Hepatocyte (in vitro differentiated cells): Measurements from ENCODE around the gene SLC9C2. TPM values are rescaled to one million over a fixed set of nuclear protein-coding genes. Genes with fewer than 3 reads are reported as not detected.
"Not testable (repeated sequence)": the region's sequence is repeated elsewhere in the genome, so short reads cannot be mapped to it uniquely, and the experiment has no call there.

Source experiments
- DNase-seq: peaks from one replicate; pipeline ENCODE4 v3.0.0-alpha.2; 2016; ENCODE audit warnings: low spot score
- H2AFZ ChIP-seq: fragments of 200-600 bp; sonication (generic); 2 replicates; pipeline ENCODE4 v1.6.0; 2016; ENCODE audit warnings: antibody characterized with exemption, mild to moderate bottlenecking
- H3K27ac ChIP-seq: fragments of 200-600 bp; sonication (generic); 2 replicates; pipeline ENCODE4 v1.5.1; 2016; ENCODE audit warnings: mild to moderate bottlenecking
- H3K27me3 ChIP-seq: fragments of 200-600 bp; sonication (generic); 2 replicates; pipeline ENCODE4 v1.6.1; 2016
- H3K36me3 ChIP-seq: fragments of 200-600 bp; sonication (generic); replicated peaks from 2 replicates; pipeline ENCODE4 v1.5.1; 2016; ENCODE audit warnings: low read depth; ENCODE audit not compliant: insufficient read depth
- H3K4me1 ChIP-seq: fragments of 200-600 bp; sonication (generic); 2 replicates; pipeline ENCODE4 v1.5.1; 2016; ENCODE audit warnings: mild to moderate bottlenecking, moderate library complexity; ENCODE audit not compliant: insufficient read depth
- H3K4me2 ChIP-seq: fragments of 200-600 bp; sonication (generic); 2 replicates; pipeline ENCODE4 v1.6.0; 2016
- H3K4me3 ChIP-seq: fragments of 200-600 bp; sonication (generic); 2 replicates; pipeline ENCODE4 v1.5.1; 2016; ENCODE audit warnings: mild to moderate bottlenecking
- H3K79me2 ChIP-seq: fragments of 200-600 bp; sonication (generic); 2 replicates; pipeline ENCODE4 v1.6.0; 2017; ENCODE audit warnings: mild to moderate bottlenecking
- H3K9me2 ChIP-seq: fragments of 200-600 bp; sonication (generic); replicated peaks from 2 replicates; pipeline ENCODE4 v1.6.0; 2017; ENCODE audit warnings: mild to moderate bottlenecking; ENCODE audit not compliant: insufficient read depth
- H3K9me3 ChIP-seq: fragments of 200-600 bp; sonication (generic); 2 replicates; pipeline ENCODE4 v1.5.1; 2016; ENCODE audit warnings: low read depth, mild to moderate bottlenecking
- H4K20me1 ChIP-seq: fragments of 200-600 bp; sonication (generic); 2 replicates; pipeline ENCODE4 v1.6.0; 2016; ENCODE audit warnings: mild to moderate bottlenecking; ENCODE audit not compliant: insufficient read depth, poor library complexity, severe bottlenecking
- CTCF ChIP-seq: fragments of 200-600 bp; sonication (generic); IDR thresholded peaks from 2 replicates; pipeline ENCODE4 v1.5.1; 2016; ENCODE audit warnings: antibody characterized with exemption, mild to moderate bottlenecking; ENCODE audit not compliant: poor library complexity
- EZH2 ChIP-seq: fragments of 200-600 bp; sonication (generic); IDR thresholded peaks from 2 replicates; pipeline ENCODE4 v1.6.1; 2016; ENCODE audit warnings: antibody characterized with exemption, mild to moderate bottlenecking, borderline replicate concordance
- EZH2phosphoT487 ChIP-seq: fragments of 200-600 bp; sonication (generic); IDR thresholded peaks from one replicate; pipeline ENCODE4 v1.6.1; 2018; ENCODE audit warnings: antibody characterized with exemption, mild to moderate bottlenecking, low read depth, moderate library complexity; ENCODE audit not compliant: unreplicated experiment, severe bottlenecking
- WGBS: methylation state at CpG from one replicate; pipeline ENCODE4 v1.1.6; 2016; ENCODE audit warnings: low lambda C conversion rate; ENCODE audit errors: missing lambda C conversion rate; 5-methylcytosine and 5-hydroxymethylcytosine counted together
- polyA plus RNA-seq: library from polyadenylated mRNA; unstranded; fragments of >200 nt; fragmentation: Nextera tagmentation; extraction: Ambion mirVana; gene quantifications from 2 replicates; pipeline ENCODE4 v1.2.1, GENCODE V29; 2016
- total RNA-seq: library from RNA; depleted of rRNA; stranded (reverse); fragments of >200 nt; gene quantifications from 2 replicates; pipeline ENCODE4 v1.2.3, GENCODE V29; 2014

The SLC9C2 gene
- total RNA-seq = 0.77 TPM in 1 of 2 replicates, not detected in the other
- polyA plus RNA-seq = 0.71 and 1.1 TPM in 2 replicates

- Histone ChIP-seq H2AFZ (peak within 1 kb of the TSS; percentile 65), H3K4me2 (peak within 1 kb of the TSS; percentile 69), H3K27me3 (no peaks in the 10 kb centered on the region), H3K79me2 (no peaks in the 10 kb centered on the region), H3K36me3 (no peaks in the 10 kb centered on the region), H3K27ac (peak within 1 kb of the TSS; percentile 82), H4K20me1 (no peaks in the 10 kb centered on the region), H3K9me3 (no peaks in the 10 kb centered on the region), H3K4me1 (no peaks in the 10 kb centered on the region), H3K9me2 (no peaks in the 10 kb centered on the region), H3K4me3 (peak within 1 kb of the TSS; percentile 5)
- DNase-seq = peak; percentile 50
- WGBS = 31% methylated on average over 5 of the region's 5 CpGs
- TF ChIP-seq EZH2phosphoT487 = no peak
- no peak for TF ChIP-seq CTCF
- no peak for TF ChIP-seq EZH2
Observed at GRCh38 chr1:173603056-173603591, at the start of gene SLC9C2. Gene SLC9C2 (minus strand): TSS chr1:173603072. CDS start chr1:173601776, 1,296 bp downstream.

- Histone ChIP-seq H3K4me2 (no peak overlapping the region), H3K4me3 (no peak overlapping the region), H3K9me2 (no peaks in the 10 kb centered on the region), H4K20me1 (no peaks in the 10 kb centered on the region), H3K36me3 (no peaks in the 10 kb centered on the region), H3K79me2 (peaks cover 13% of the 10 kb centered on the region), H3K27ac (no peak overlapping the region), H3K27me3 (no peaks in the 10 kb centered on the region), H3K9me3 (no peaks in the 10 kb centered on the region), H2AFZ (no peak overlapping the region), H3K4me1 (no peaks in the 10 kb centered on the region)
- no peak for DNase-seq
- TF ChIP-seq EZH2 = no peak
- no peak for TF ChIP-seq CTCF
- no peak for TF ChIP-seq EZH2phosphoT487
Observed at GRCh38 chr1:173648880-173649605, 46.2 kb upstream of the SLC9C2 start.

GRCh38 chr1:173646656-173647055, 43.8 kb upstream of the SLC9C2 start:
- TF ChIP-seq EZH2 = no peak
- TF ChIP-seq CTCF = no peak
- no peak for TF ChIP-seq EZH2phosphoT487
- no peak overlapping the region for H3K27ac ChIP-seq
- H3K4me3 ChIP-seq = no peak overlapping the region
- H3K27me3 ChIP-seq = no peaks in the 10 kb centered on the region
- H3K4me2 ChIP-seq = no peak overlapping the region
- 50% methylated on average over 3 of the region's 3 CpGs for WGBS
- no peaks in the 10 kb centered on the region for H3K9me3 ChIP-seq
- no peaks in the 10 kb centered on the region for H3K4me1 ChIP-seq
- peaks cover 13% of the 10 kb centered on the region for H3K79me2 ChIP-seq
- H4K20me1 ChIP-seq = no peaks in the 10 kb centered on the region
- no peak overlapping the region for H2AFZ ChIP-seq
- H3K9me2 ChIP-seq = no peaks in the 10 kb centered on the region
- H3K36me3 ChIP-seq = no peaks in the 10 kb centered on the region
- DNase-seq = no peak

- not testable (repeated sequence) for H2AFZ ChIP-seq, H3K4me1 ChIP-seq, H3K4me3 ChIP-seq, H3K27me3 ChIP-seq, H4K20me1 ChIP-seq, H3K36me3 ChIP-seq, H3K9me2 ChIP-seq, H3K9me3 ChIP-seq
- DNase-seq = peak; percentile 13
- Histone ChIP-seq H3K4me2 (peak overlapping the region; percentile 11), H3K79me2 (peaks cover 19% of the 10 kb centered on the region), H3K27ac (peak overlapping the region; percentile 75)
- 79% methylated on average over 4 of the region's 4 CpGs for WGBS
Observed at GRCh38 chr1:173642450-173643139, 39.7 kb upstream of the SLC9C2 start.
